HepG2 (cell line): ENCODE measurements around the gene NOL12. TPM values are rescaled to one million over a fixed set of nuclear protein-coding genes. Genes with fewer than 3 reads are reported as not detected.
A peak's percentile ranks its signal among the peaks of the same experiment; 100 is the strongest.

ENCODE experiments used
- CENPT ChIP-seq: sonication (generic); formaldehyde crosslinking; IDR thresholded peaks from 2 replicates; pipeline ENCODE4 v1.8.0; 2022; ENCODE audit warnings: low read depth, mild to moderate bottlenecking, moderate library complexity, missing genetic modification reagents
- FOXA1 ChIP-seq, 2 experiments: fragments of 450-650 bp in 1 of 2; sonication (generic) in 1 of 2; formaldehyde crosslinking in 1 of 2; IDR thresholded peaks; 2 replicates each; pipeline versions ENCODE4 v1.4.0 to v1.6.1; 2016 to 2020; ENCODE audit warnings: missing genetic modification reagents in 1 of 2
- PHF21A ChIP-seq: sonication (generic); formaldehyde crosslinking; IDR thresholded peaks from 2 replicates; pipeline ENCODE4 v1.5.0; 2020; ENCODE audit warnings: mild to moderate bottlenecking, missing genetic modification reagents
- RARG ChIP-seq: sonication (generic); formaldehyde crosslinking; IDR thresholded peaks from 2 replicates; pipeline ENCODE4 v1.4.0; 2020; ENCODE audit warnings: low read depth, mild to moderate bottlenecking, missing genetic modification reagents
- SAFB2 ChIP-seq: sonication (generic); formaldehyde crosslinking; IDR thresholded peaks from 2 replicates; pipeline ENCODE4 v1.5.1; 2020; ENCODE audit warnings: missing genetic modification reagents, low read depth, mild to moderate bottlenecking, borderline replicate concordance
- SAP130 ChIP-seq: IDR thresholded peaks from 2 replicates; pipeline ENCODE4 v1.6.1; 2016; ENCODE audit warnings: low read depth
- SP1 ChIP-seq, 2 experiments: fragments of 450-650 bp in 1 of 2; sonication (generic) in 1 of 2; formaldehyde crosslinking in 1 of 2; IDR thresholded peaks; 2 replicates each; pipeline versions ENCODE4 v1.4.0 to v1.6.1; 2016 to 2020; ENCODE audit warnings: missing genetic modification reagents in 1 of 2
- ZMYM2 ChIP-seq: sonication (generic); formaldehyde crosslinking; IDR thresholded peaks from 2 replicates; pipeline ENCODE4 v1.8.0; 2022; ENCODE audit warnings: mild to moderate bottlenecking, missing genetic modification reagents
- ZNF329 ChIP-seq: sonication (generic); formaldehyde crosslinking; IDR thresholded peaks from 2 replicates; pipeline ENCODE4 v1.9.0; 2021; ENCODE audit warnings: low read depth, mild to moderate bottlenecking, missing genetic modification reagents
- ZNF33B ChIP-seq: sonication (generic); formaldehyde crosslinking; IDR thresholded peaks from 2 replicates; pipeline ENCODE4 v1.5.1; 2020; ENCODE audit warnings: mild to moderate bottlenecking, missing genetic modification reagents
- ZNF382 ChIP-seq: sonication (generic); formaldehyde crosslinking; IDR thresholded peaks from 2 replicates; pipeline ENCODE4 v1.5.0; 2020; ENCODE audit warnings: missing genetic modification reagents, mild to moderate bottlenecking, borderline replicate concordance
- ZNF709 ChIP-seq: sonication (generic); formaldehyde crosslinking; IDR thresholded peaks from 2 replicates; pipeline ENCODE4 v1.5.0; 2020; ENCODE audit warnings: mild to moderate bottlenecking, missing genetic modification reagents
- ZNF788 ChIP-seq: sonication (generic); formaldehyde crosslinking; IDR thresholded peaks from 2 replicates; pipeline ENCODE4 v1.5.0; 2020; ENCODE audit warnings: mild to moderate bottlenecking, missing genetic modification reagents, borderline replicate concordance
- ZNF839 ChIP-seq: sonication (generic); formaldehyde crosslinking; IDR thresholded peaks from 2 replicates; pipeline ENCODE4 v1.4.0; 2020; ENCODE audit warnings: missing genetic modification reagents, mild to moderate bottlenecking, borderline replicate concordance
- polyA plus RNA-seq, 8 experiments: library from polyadenylated mRNA; depleted of rRNA in 3 of 8; stranded (reverse) in 7 of 8; unstranded in 1 of 8; fragments of >200 nt; fragmentation: Illumina TruSeq in 4 of 8; extraction: Trizol in 4 of 8; gene quantifications; 2 replicates each; pipeline versions ENCODE4 v1.2.1 to v1.2.3, GENCODE V29; 2011 to 2016; ENCODE audit warnings: low read depth in 4 of 8, missing spikeins in 1 of 8, mixed read lengths in 1 of 8; ENCODE audit not compliant: insufficient read depth in 1 of 8
- total RNA-seq, 5 experiments: library from RNA; depleted of rRNA; stranded (reverse); fragments of >200 nt; fragmentation: Illumina TruSeq; extraction: Trizol; gene quantifications; 2 replicates each; pipeline ENCODE4 v1.2.3, GENCODE V29; 2016; ENCODE audit warnings: low read depth in 1 of 5
- TF ChIP-seq, protein P1 (sequence below): sonication (generic); formaldehyde crosslinking; IDR thresholded peaks from 2 replicates; pipeline ENCODE4 v1.4.0; 2020; ENCODE audit warnings: missing genetic modification reagents
- TF ChIP-seq, protein P2 (sequence below): IDR thresholded peaks from 2 replicates; pipeline ENCODE4 v1.6.1; 2016; ENCODE audit warnings: low read depth, control low read depth
- TF ChIP-seq, protein P3 (sequence below): IDR thresholded peaks from 2 replicates; pipeline ENCODE4 v1.6.1; 2016
- TF ChIP-seq, protein P4 (sequence below): sonication (generic); formaldehyde crosslinking; IDR thresholded peaks from 2 replicates; pipeline ENCODE4 v1.5.0; 2020; ENCODE audit warnings: mild to moderate bottlenecking, missing genetic modification reagents, moderate library complexity
- TF ChIP-seq, protein P5 (sequence below): sonication (generic); formaldehyde crosslinking; conservative IDR thresholded peaks from 2 replicates; pipeline ENCODE4 v1.5.0; 2020; ENCODE audit warnings: missing genetic modification reagents
- TF ChIP-seq, protein P6 (sequence below): sonication (generic); formaldehyde crosslinking; IDR thresholded peaks from 2 replicates; pipeline ENCODE4 v1.4.0; 2020; ENCODE audit warnings: missing genetic modification reagents; ENCODE audit errors: not compliant biosample characterization

NOL12 gene
- total and polyA plus RNA-seq, 2 of the 13 experiments (the other 11 are each of a cell fraction or from before 2014, with no cell fraction given), result 14.3 to 31.4 TPM

DNA sequence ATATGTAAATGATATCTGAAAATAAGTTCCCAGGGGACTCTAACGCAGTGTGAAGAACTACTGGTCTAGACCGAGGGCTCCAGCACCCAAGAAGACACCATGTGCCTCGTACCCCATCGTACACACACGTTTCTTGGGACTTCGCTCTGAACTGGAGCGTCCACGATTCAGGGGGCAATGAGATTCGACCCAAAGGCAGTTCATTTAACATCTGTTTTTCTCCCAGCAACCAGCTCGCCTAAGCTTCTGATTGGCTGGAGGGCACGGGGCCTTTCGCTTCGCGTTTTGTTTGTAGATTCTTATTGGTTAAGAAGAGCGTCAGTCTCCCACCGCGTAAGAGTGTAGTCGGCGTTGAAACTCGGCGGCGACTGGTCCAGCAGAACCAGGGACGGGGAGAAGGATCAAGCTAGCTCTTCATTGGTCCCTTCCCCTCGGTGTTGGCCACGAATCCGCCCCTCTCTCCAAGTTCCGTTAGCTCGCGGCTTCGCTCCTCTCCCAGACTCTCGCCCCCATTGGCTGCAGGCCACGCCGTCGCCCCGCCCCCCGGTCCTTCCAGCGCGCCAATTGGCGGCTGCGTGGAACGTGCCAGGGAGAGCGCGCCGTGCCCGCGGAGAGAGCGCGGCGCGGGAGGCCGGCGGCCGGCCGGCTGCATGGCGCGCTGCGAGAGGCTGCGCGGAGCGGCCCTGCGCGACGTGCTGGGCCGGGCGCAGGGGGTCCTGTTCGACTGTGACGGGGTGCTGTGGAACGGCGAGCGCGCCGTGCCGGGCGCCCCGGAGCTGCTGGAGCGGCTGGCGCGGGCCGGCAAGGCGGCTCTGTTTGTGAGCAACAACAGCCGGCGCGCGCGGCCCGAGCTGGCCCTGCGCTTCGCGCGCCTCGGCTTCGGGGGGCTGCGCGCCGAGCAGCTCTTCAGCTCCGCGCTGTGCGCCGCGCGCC lies 27.7 kb upstream of the NOL12 start, which contains the start of gene PDXP (continued):
- TF ChIP-seq, protein P1, sequence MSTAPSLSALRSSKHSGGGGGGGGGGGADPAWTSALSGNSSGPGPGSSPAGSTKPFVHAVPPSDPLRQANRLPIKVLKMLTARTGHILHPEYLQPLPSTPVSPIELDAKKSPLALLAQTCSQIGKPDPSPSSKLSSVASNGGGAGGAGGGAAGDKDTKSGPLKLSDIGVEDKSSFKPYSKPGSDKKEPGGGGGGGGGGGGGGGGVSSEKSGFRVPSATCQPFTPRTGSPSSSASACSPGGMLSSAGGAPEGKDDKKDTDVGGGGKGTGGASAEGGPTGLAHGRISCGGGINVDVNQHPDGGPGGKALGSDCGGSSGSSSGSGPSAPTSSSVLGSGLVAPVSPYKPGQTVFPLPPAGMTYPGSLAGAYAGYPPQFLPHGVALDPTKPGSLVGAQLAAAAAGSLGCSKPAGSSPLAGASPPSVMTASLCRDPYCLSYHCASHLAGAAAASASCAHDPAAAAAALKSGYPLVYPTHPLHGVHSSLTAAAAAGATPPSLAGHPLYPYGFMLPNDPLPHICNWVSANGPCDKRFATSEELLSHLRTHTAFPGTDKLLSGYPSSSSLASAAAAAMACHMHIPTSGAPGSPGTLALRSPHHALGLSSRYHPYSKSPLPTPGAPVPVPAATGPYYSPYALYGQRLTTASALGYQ, result no peak
- TF ChIP-seq SP1 (IDR thresholded peaks at IDR 0.05), result no peak
- TF ChIP-seq SP1 (CRISPR knock-in tag; IDR thresholded peaks at IDR 0.05), result peak; percentile 60
- no peak for TF ChIP-seq ZNF709 (CRISPR knock-in tag)
- TF ChIP-seq ZNF382 (CRISPR knock-in tag), result no peak
- TF ChIP-seq SAFB2 (CRISPR knock-in tag), result no peak
- no peak for TF ChIP-seq ZMYM2
- TF ChIP-seq FOXA1 (IDR thresholded peaks at IDR 0.05), result no peak
- no peak for TF ChIP-seq FOXA1 (CRISPR knock-in tag; IDR thresholded peaks at IDR 0.05)
- TF ChIP-seq, protein P2, sequence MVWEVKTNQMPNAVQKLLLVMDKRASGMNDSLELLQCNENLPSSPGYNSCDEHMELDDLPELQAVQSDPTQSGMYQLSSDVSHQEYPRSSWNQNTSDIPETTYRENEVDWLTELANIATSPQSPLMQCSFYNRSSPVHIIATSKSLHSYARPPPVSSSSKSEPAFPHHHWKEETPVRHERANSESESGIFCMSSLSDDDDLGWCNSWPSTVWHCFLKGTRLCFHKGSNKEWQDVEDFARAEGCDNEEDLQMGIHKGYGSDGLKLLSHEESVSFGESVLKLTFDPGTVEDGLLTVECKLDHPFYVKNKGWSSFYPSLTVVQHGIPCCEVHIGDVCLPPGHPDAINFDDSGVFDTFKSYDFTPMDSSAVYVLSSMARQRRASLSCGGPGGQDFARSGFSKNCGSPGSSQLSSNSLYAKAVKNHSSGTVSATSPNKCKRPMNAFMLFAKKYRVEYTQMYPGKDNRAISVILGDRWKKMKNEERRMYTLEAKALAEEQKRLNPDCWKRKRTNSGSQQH (CRISPR knock-in tag), result no peak
- TF ChIP-seq SAP130, result peak; percentile 78
- TF ChIP-seq, protein P3, sequence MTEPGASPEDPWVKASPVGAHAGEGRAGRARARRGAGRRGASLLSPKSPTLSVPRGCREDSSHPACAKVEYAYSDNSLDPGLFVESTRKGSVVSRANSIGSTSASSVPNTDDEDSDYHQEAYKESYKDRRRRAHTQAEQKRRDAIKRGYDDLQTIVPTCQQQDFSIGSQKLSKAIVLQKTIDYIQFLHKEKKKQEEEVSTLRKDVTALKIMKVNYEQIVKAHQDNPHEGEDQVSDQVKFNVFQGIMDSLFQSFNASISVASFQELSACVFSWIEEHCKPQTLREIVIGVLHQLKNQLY, result no peak
- TF ChIP-seq RARG (CRISPR knock-in tag), result no peak
- TF ChIP-seq, protein P4, sequence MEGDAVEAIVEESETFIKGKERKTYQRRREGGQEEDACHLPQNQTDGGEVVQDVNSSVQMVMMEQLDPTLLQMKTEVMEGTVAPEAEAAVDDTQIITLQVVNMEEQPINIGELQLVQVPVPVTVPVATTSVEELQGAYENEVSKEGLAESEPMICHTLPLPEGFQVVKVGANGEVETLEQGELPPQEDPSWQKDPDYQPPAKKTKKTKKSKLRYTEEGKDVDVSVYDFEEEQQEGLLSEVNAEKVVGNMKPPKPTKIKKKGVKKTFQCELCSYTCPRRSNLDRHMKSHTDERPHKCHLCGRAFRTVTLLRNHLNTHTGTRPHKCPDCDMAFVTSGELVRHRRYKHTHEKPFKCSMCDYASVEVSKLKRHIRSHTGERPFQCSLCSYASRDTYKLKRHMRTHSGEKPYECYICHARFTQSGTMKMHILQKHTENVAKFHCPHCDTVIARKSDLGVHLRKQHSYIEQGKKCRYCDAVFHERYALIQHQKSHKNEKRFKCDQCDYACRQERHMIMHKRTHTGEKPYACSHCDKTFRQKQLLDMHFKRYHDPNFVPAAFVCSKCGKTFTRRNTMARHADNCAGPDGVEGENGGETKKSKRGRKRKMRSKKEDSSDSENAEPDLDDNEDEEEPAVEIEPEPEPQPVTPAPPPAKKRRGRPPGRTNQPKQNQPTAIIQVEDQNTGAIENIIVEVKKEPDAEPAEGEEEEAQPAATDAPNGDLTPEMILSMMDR, result no peak
- TF ChIP-seq ZNF839 (CRISPR knock-in tag), result no peak
- peak; percentile 77 for TF ChIP-seq PHF21A (CRISPR knock-in tag)
- no peak for TF ChIP-seq ZNF329 (CRISPR knock-in tag)
- TF ChIP-seq ZNF788, result no peak
- TF ChIP-seq, protein P5, sequence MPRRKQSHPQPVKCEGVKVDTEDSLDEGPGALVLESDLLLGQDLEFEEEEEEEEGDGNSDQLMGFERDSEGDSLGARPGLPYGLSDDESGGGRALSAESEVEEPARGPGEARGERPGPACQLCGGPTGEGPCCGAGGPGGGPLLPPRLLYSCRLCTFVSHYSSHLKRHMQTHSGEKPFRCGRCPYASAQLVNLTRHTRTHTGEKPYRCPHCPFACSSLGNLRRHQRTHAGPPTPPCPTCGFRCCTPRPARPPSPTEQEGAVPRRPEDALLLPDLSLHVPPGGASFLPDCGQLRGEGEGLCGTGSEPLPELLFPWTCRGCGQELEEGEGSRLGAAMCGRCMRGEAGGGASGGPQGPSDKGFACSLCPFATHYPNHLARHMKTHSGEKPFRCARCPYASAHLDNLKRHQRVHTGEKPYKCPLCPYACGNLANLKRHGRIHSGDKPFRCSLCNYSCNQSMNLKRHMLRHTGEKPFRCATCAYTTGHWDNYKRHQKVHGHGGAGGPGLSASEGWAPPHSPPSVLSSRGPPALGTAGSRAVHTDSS, result no peak
- no peak for TF ChIP-seq CENPT
- TF ChIP-seq, protein P6, sequence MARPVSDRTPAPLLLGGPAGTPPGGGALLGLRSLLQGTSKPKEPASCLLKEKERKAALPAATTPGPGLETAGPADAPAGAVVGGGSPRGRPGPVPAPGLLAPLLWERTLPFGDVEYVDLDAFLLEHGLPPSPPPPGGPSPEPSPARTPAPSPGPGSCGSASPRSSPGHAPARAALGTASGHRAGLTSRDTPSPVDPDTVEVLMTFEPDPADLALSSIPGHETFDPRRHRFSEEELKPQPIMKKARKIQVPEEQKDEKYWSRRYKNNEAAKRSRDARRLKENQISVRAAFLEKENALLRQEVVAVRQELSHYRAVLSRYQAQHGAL (CRISPR knock-in tag), result no peak
- no peak; the same call in 1 of the 2 replicates for TF ChIP-seq ZNF33B
